Measurements from ENCODE around the gene CACHD1.

The CACHD1 gene

DNA sequence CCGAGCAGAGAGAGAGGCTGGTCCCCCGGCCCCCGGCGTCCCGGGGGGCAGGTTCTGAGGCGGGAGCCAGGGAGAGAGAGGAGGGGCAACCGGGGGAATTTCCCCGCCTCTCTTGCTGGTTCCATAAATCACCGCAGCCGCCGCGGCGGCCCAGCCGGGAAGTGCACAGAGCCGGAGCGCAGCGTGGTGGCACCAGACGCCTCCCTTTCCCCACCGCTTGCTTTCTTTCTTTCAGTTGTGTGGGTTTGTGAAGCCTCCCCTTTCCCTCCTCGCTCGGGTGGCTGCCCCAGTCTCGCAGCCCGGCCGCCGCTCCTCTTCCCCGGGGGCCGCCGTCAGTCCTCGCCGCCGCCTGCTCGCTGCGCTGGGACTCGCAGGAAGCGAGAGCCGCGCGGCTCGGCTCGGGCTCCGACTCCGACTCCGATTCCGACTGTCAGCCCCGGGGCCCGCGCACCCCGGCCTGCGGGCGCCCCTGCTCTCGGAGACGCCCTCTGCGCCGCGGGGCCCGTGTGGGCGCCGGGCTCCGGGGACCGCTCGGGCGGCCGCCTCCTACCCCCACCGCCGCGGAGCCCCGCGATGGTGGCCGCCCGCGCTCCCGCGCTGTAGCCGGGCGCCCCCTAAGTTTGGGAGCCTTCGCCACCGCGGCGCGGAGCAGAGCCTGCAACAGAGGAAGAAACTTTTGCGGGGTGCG is at the start of gene CACHD1:
Gene CACHD1 (plus strand): TSS at position 153 of the 688 bp plus-strand sequence. CDS start 616 bp downstream, outside the sequence.
- DNase-seq (ENCODE audit: low read depth in 1 of 2, low spot score in 1 of 2), result peak in 1 of 2 donors; percentile 12

DNA sequence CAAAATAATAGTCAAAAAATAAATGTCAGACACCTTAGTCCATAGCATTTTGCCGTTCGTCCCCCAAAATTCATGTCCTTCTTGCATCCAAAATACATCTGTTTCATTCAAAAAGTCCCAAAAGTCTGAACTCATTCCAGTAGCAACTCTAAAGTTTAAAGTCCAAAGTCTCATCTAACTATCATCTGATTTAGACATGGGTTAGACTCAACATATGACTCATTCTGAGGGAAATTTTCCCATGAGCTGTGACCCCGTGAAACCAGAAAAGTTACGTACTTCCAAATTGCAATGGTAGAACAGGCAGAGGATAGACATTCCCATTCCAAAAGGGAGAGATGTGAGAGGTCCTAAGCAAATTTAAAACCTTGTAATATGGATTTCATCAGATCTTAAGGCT is 48.6 kb upstream of the CACHD1 start:
- no peak for DNase-seq (ENCODE audit: low read depth in 1 of 2, low spot score in 1 of 2)

DNA sequence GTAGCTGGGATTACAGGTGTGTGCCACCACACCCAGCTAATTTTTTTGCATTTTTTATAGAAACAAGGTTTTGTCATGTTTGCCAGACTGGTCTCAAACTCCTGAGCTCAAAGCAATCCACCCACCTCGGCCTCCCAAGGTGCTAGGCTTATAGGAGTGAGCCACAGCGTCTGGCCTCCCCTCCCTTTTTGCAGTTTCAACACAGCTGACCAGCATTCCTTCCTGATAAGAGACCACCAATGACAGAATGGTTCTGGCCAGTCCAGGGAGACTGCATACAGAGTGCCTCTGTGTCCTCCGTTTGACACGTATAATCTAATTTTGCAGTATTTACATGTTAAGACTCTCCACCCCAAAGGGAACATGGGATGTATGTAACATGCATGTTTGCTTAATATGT is 46.4 kb upstream of the CACHD1 start:
- no peak for DNase-seq (ENCODE audit: low read depth in 1 of 2, low spot score in 1 of 2)

DNA sequence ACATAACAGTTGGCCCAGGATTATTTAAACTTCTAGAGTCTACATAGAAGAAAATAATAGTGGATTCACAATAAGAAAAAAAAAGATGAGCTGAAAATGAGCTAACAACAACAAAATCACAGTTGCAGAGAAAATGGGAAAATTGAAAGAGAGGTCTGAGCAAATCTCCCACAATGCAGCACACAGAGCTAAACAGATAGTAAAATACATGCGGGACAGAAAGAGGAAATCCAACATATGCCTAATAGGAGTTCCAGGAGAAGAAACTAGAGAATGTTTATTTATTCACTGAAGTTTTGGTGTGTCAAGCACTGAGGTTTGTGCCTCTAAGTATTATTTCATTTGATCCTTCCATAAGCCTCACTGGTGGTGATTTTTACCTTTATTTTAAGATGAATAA is 45.5 kb upstream of the CACHD1 start:
- DNase-seq (ENCODE audit: low read depth in 1 of 2, low spot score in 1 of 2), result no peak

DNA sequence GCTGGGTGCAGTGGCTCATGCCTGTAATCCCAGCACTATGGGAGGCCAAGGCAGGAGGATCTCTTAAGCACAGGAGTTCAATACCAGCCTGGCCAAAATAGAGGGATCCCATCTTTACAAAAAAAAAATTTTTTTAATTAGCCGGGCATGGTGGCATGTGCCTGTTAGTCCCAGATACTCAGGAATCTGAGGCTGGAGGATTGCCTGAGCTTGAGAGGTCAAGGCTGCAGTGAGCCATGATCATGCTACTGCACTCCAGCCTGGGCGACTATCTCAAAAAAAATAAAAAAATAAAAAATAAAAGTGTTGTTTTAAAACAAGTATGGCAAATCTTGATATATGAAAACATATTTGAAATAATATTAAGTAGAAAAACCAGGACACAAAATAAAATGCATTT is 44.4 kb upstream of the CACHD1 start:
- DNase-seq (ENCODE audit: low read depth in 1 of 2, low spot score in 1 of 2), result no peak

DNA sequence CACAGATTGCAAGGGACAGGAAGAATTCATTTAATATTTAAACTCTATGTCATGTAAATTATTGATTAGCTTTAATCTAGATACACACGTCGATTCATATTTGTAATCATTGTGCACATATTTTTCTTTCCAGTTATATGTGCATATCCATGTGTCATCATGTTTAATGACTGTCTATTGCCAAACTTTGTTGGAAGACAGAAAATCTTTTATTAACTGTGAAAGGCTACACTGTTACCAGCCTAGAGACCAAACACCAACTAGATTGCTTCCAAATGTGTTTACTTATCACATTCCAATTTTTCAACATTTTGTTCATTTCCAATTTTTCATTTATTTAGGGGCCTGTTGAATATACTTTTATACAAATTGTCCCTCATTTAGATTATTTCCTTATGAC is 43.2 kb upstream of the CACHD1 start:
- no peak for DNase-seq (ENCODE audit: low read depth in 1 of 2, low spot score in 1 of 2)

DNA sequence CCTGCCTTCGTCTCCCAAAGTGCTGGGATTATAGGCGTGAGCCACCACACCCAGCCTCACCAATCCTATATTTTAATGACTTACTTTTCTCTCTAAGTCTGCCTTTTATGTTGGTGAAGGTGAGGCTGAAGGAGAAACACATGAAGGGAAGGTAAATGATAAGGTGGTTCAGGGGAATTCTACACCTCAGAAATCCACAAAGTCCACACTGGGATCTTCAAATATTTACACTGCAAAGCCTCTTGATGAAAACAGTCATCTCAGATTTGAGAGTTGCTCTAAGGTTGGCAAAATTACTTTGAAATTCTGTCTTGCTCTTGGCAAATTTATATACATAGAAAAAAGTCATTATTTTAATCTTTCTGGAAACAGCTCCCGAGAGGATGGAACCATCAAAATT is 42.0 kb upstream of the CACHD1 start:
- DNase-seq (ENCODE audit: low read depth in 1 of 2, low spot score in 1 of 2), result no peak

DNA sequence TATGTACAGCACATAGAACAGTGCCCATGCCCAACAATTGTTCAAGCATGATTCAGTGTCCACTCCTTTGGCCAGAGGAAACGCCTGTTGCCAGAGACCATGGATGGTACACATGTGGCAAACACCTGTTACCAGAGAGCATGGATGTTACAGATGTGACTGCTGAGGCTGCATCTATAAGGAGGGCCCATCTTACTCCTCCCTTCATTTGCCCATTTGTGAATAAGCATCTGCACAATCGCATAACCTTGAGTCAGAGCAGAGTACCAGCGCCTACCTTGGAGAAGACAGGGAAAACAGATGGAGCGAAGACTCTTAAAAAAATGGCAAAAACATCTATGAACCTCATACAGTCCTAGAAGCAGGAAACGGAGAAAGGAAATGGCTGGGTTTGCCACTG is 36.6 kb upstream of the CACHD1 start:
- DNase-seq (ENCODE audit: low read depth in 1 of 2, low spot score in 1 of 2), result no peak

DNA sequence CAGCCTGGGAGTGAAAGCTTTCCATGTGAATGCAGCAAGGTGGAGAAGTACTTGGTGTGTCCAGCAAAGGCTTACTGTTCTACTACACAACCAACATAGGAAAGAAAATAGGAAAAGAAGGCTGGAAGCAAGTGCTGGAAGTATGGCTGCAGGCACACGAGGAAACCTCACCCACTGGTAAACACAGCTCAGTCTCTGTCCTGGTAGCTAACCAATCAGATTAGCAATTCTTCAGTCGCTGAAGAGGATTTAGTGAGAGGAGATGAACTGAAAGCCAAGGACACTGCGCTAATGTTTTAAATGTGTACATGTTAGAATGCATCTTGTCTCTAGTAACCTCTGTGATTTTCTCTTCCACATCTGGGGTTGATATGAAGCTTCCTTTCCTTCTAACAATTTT is 36.2 kb upstream of the CACHD1 start:
- DNase-seq (ENCODE audit: low read depth in 1 of 2, low spot score in 1 of 2), result no peak

DNA sequence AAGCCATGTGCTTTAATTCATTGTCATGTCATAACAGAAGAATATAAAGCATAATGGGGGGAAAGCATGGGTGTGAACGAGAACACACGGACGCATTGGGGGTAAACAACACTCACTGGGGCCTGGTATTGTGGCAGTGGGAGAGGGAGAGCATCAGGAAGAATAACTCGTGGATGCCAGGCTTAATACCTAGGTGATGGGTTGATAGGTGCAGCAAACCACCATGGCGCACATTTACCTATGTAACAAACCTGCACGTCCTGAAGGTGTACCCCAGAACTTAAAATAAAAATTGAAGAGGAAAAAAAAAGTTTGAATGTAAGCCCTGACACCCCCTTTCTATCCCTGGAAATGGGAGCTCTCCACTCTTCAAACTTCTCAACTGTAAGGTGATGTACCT is 34.9 kb upstream of the CACHD1 start:
- no peak for DNase-seq (ENCODE audit: low read depth in 1 of 2, low spot score in 1 of 2)

DNA sequence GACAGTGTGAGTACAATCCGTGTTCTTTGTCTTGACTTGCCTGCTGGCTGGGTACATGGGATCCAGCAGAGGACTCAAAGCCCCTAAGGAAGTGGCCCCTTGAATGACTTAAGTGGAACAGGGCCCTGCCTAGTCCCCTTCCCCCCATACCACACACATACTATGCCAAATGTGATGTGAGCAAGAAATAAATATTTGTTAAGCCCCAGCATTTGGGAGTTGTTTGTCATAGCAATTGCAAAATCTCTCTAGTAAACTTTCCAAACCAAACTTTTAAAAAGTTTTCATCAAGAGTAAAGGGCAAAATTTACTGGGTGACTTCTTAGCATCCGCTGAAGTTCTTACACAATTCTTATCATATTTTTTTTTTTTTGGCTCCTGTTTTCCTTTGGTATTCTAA is 32.5 kb upstream of the CACHD1 start:
- DNase-seq (ENCODE audit: low read depth in 1 of 2, low spot score in 1 of 2), result no peak

DNA sequence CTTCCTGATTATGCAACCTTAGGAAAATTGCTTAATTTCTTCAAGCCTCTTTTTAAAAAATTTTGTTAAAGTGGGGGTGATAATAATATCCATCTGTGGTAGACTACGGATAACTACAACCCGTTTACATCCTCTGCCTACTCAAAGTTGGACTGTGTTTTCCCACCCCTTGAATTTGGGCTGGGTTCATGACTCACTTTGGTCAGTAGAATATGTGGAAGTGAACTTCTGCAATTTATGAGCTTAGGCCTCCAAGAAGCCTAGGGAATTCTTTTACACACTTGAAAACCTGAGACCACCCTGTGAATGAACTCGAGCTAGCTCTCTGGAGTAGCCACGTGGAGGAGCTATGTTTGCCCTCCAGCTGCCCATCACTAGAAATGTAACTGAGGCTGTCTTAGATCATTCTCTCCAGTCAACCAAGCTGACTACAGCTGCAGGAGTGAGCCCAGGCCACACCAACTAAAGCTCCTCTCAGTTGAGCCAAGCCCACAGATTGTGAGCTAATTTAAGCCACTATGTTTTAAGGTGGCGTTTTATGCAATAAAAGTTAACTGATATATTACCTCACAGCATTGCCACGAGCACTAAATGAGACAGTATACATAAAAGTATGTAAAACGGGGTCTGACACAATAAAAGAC is 29.6 kb upstream of the CACHD1 start:
- DNase-seq (ENCODE audit: low read depth in 1 of 2, low spot score in 1 of 2), result no peak

DNA sequence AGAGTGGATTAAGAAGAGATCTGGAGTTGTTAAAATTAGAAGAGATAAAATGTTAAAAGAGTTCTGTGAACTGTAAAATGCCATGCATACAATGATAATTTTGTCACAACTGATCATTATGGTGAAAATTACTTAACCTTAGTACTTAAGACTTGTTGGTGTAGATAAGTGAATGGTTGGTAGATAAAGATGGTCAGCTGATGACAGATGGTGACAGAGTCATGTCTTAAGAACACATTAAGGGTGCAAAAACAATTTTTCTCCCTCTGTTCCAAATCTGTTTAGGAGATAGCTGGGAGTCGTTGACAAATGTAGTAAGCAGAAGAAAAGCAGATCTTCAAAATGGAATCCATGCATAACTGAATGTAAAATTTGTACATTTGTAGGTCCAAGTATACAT is 18.5 kb upstream of the CACHD1 start:
- no peak for DNase-seq (ENCODE audit: low read depth in 1 of 2, low spot score in 1 of 2)

DNA sequence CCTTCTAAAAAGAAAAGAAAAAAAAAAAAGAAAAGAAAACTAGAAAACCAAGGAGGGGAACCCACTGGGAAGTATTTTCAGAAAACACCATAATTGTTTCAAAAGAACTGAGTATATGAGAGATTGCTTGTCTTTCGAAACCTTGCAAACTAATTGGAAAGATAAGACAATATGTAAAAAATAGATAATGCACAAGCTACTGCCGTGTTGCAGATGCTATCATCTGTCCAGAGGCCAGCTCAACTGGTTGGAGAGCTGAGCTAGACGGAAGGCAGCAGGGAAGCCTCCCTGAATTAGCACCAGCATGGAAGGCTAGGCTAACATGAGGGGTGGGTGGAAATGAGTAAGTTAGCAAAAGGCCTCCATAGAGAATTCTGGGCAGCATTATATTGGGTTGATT is 16.2 kb upstream of the CACHD1 start:
- DNase-seq (ENCODE audit: low read depth in 1 of 2, low spot score in 1 of 2), result no peak

DNA sequence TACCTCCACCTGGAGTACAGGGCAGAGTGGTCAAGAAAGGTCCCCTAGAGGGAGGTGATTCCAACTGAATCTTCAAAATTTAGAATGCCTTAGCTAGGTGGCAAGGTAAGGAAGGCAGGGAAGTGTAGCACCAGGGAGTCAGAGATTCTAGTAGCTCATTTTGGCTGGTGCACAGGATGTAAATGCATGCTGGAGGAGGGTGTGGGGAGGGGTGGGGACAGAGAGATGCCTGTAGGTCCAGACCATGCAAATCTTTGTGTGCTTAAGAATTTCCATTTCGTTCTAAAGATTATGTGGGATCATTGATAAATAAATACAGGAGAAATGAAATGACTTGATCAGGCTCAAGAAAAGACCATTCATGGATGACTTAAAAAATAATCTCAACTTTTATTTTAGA is 11.0 kb upstream of the CACHD1 start:
- no peak for DNase-seq (ENCODE audit: low read depth in 1 of 2, low spot score in 1 of 2)

DNA sequence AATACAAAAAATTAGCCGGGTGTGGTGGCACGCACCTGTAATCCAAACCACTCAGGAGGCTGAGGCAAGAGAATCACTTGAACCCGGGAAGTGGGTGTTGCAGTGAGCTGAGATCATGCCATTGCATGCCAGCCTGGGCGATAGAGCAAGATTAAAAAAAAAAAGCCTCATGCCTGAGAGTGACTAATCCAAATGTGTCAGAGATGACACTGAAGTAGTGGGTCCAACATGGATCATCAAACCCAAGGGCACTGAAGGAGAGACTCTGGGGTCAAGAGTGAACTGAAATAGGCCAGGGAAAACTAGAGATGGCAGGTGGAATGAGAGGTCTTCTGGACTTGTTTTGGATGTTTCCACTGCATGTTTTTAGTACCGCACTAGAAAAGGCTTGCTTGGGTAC is 10.2 kb upstream of the CACHD1 start:
- DNase-seq (ENCODE audit: low read depth in 1 of 2, low spot score in 1 of 2), result no peak

DNA sequence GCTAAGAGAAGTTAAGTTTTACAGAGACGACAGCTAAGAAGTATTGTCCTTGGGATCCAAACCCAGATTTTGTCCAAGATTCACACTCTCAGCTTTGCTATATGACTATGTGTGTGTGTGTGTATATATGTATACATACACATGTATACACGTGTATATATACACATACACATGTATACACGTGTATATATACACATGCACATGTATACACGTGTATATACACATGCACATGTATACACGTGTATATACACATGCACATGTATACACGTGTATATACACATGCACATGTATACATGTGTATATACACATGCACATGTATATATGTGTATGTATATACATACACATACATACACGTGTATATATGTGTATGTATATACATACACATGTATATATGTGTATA is 3.9 kb upstream of the CACHD1 start:
- DNase-seq (ENCODE audit: low read depth in 1 of 2, low spot score in 1 of 2), result no peak

DNA sequence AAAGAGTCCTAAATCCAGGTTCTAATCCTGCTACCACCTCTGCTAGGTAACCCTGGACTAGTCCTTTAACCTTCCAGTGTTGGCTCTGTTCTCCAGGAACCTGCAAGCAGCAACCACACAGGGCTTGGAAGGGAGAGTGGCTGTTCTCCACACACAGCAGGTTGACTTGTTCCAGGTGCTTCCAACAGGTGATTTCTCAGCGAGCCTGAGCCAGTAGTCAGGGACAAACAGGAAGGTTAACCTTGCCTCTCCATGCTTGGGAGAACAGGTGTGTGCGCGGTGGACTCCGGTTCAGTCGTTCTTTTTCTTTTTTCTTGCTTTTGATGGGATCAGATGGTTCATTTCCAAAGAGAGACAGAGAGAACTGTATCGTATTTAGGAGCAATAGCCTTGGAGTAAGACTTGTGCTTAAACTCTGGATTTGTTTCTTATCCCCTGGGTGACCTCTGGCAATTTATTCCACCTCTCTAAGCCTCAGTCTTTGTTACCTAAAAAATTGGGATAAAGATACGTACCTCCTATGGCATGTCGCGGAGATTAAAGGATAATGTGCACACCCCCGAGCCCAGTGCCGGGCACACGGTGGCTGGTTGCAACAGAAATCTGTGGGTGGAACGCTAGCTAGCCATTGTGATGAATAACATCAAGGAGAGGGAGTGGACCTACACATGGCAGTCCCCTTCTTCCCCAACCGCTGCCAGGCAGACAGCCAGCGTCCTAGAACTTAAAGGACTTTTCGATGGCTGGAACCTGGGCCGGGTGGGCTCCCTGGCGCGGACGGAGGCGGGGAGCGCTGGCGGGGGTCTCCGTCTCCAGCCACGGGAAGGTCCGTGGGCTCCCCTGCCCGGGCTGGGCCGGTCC is 583 bp upstream of the CACHD1 start:
- DNase-seq (ENCODE audit: low read depth in 1 of 2, low spot score in 1 of 2), result no peak

DNA sequence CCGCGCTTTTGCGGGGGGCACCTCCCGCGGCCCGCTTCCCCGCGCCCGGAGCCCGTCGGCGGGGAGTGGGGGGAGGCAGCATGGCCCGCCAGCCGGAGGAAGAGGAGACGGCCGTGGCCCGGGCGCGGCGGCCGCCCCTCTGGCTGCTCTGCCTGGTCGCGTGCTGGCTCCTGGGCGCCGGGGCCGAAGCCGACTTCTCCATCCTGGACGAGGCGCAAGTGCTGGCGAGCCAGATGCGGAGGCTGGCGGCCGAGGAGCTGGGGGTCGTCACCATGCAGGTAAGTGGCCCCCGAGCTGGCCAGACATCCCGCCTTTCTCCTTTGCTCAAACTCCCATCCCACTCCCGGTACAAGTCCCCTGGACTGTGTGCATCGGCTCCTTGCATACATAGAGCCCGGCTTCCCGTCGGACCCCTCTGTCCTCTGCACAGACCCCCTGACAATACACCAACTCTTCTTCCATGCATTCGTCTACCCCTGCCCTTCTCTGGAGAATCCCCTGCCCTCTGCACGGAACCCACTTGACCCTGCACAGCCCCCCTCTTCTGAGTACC is 812 bp downstream of the CACHD1 start:
- DNase-seq (ENCODE audit: low read depth in 1 of 2, low spot score in 1 of 2), result no peak

DNA sequence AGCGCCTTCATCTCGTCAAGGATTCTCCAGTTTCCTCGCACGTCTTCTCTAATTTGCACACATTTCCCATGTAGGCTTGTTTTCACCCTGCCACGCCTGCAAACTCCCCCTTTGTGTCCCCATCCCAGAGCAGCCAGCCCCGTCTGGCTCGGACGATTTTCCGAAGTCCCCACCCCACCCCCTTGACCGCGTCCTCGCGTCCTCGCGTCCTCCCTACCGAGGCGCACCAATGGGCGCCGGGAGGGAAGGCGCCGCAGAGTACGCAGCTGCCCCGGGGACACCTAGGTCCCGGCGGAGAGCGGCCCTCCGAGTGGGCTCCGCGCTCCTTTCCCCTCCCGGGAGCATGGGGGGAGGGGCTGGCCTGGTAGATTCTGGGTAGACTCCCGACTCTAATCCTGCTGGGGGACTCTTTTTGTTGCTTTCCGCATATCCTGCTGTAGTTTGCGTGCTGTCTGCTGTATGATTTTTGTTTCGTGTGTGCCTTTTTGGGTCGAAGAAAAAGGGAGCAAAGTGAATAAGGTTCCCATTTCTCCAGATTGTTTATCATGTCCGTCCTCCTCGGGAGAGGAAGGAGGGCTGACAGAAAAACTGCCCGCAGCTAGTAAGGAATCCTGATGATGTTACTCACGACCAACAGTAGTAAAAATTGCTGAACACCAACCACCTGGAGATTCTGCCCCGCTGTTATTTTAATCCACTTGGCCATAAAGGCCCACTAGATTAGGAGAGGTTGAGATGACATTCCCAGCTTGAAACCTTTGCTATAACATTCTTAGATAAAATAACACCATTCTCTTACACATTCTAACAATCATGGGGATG is 1.5 kb downstream of the CACHD1 start:
- DNase-seq (ENCODE audit: low read depth in 1 of 2, low spot score in 1 of 2), result no peak

DNA sequence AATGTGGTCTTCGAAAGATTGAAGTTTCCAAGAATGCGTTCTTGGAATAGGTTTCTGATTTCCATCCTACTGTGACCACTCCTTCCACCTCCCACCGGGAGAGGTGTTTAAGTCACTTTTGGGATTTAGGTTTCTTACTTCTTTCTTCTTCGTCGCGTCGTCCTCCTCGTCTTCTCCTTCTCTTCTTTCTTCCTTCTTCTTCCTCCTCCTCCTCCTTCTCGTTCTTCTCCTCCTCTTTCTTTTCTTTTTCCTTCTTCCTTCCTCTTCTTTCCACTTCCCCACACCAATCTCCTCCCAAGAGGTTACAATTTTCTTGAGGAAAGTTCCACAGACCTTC is 2.1 kb downstream of the CACHD1 start:
- no peak for DNase-seq (ENCODE audit: low read depth in 1 of 2, low spot score in 1 of 2)
